MM.1S (cell line): ENCODE results near the gene PZP.

Source experiments
- CTCF ChIP-seq: fragments of 300-600 bp; sonication (generic); IDR thresholded peaks from 2 replicates; pipeline ENCODE4 v1.5.1; 2016; ENCODE audit warnings: antibody characterized with exemption, low read length, mixed read lengths
- EZH2 ChIP-seq: fragments of 300-600 bp; sonication (generic); optimal IDR thresholded peaks from 2 replicates; pipeline ENCODE3; 2017; ENCODE audit warnings: low read depth, mild to moderate bottlenecking, antibody characterized with exemption, low read length, mixed read lengths

GRCh38 chr12:9223830-9224229 is 15.6 kb upstream of the PZP start:
- TF ChIP-seq CTCF (no peak), EZH2 (no peak)
